Gastrocnemius medialis (tissue), 4 donors: ENCODE results near the gene RHAG.

ENCODE experiments used
- CTCF ChIP-seq, 5 experiments: fragments of 450-650 bp in 3 of 5; fragments of 200-600 bp in 2 of 5; sonication (generic) in 2 of 5; IDR thresholded peaks in 4 of 5; conservative IDR thresholded peaks in 1 of 5; 1 replicate in 4 of 5; 2 replicates in 1 of 5; pipeline ENCODE4 v1.5.1; 2016 to 2019; ENCODE audit warnings: antibody characterized with exemption in 5 of 5, mild to moderate bottlenecking in 3 of 5, moderate library complexity in 3 of 5
- POLR2A ChIP-seq, 2 donors: fragments of 450-650 bp; IDR thresholded peaks; one replicate each; pipeline ENCODE4 v1.6.1; 2017; ENCODE audit warnings: antibody characterized with exemption in 2 of 2, mild to moderate bottlenecking in 2 of 2, moderate library complexity in 2 of 2

DNA sequence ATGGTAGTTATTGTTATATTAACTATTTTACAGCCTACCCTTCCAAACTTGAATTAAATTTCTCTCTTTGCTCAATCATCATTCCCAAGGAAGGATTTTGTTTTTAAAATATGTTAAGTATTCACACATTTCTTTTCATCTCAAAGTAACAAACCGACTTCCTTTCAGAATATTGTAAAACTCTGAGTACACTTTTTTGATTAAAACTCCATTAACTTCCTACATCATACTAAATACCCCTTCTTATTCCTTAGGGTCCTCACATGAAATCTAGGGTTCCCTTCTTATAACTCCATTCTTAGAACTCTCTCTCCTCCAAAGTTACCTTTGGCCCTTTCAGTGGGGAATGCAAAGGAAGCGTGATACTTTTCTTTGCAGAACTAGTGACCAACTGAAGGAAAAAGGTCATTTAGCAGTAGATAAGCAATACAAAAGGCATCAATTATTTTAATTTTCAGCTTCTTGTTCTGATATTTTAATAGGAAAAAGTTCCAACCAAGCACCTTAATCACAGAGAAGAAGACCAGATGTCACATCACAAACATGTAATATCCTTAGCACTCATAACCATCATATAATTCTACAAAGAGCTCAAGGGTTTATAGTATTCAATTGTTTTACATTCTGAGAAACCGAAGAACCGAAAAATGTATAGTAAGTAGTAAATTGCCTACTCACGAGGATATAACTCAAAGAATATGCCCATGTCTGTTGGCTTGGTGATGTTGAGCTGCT is 494 bp downstream of the RHAG start:
- TF ChIP-seq CTCF (IDR thresholded peaks at IDR 0.05 in 4 of 5, conservative IDR thresholded peaks at IDR 0.05 in 1 of 5) (no peak), POLR2A (IDR thresholded peaks at IDR 0.05) (no peak)
